ENCODE data around the gene SMTN. TPM values are rescaled to one million over a fixed set of nuclear protein-coding genes. Genes with fewer than 3 reads are reported as not detected.

Gene SMTN
- total and polyA plus RNA-seq, 11 donors: 55.5 to 270 (median 167) TPM

GRCh38 chr22:31088233-31088986 is 7.3 kb downstream of the SMTN start:
- intact Hi-C loops (cut with DNase I): loop anchor here in 6 of 10 donors (2.0 to 5.0 kb wide), 3 partner anchors 60 to 144 kb away; no protein-coding TSS in a partner anchor
- DNase-seq: no peak
- TF ChIP-seq POLR2A (IDR thresholded peaks at IDR 0.05) (no peak), CTCF (IDR thresholded peaks at IDR 0.05) (no peak)
- H3K4me1 ChIP-seq: peaks cover 2 to 85% (median 29%) of the 10 kb centered on the region in 12 donors
- ATAC-seq: no peak
- no peak overlapping the region for H3K4me3 ChIP-seq
- H3K36me3 ChIP-seq: peaks cover 3 to 76% (median 60%) of the 10 kb centered on the region in 9 donors
- H3K27ac ChIP-seq: peak overlapping the region in 9 of 12 donors; percentile 2 to 99 (median 43)
- no peaks in the 10 kb centered on the region for H3K9me3 ChIP-seq
- H3K27me3 ChIP-seq: no peaks in the 10 kb centered on the region
- 87 to 93% (median 89%) methylated on average over 11 to 26 of the region's 26 CpGs for WGBS, 4 donors

- Histone ChIP-seq H3K4me3 (no peak overlapping the region), H3K36me3 (peaks cover 3 to 81% (median 70%) of the 10 kb centered on the region in 9 donors)
These were observed 8.3 kb downstream of the SMTN start for GRCh38 chr22:31089160-31090100.

GRCh38 chr22:31090217-31091085 is 9.3 kb downstream of the SMTN start:
- WGBS, 4 donors: 80 to 87% (median 83%) methylated on average over 14 to 15 of the region's 15 CpGs
- Histone ChIP-seq H3K9me3 (no peaks in the 10 kb centered on the region), H3K36me3 (peaks cover 3 to 91% (median 80%) of the 10 kb centered on the region in 9 donors), H3K4me1 (peaks cover 0 to 88% (median 23%) of the 10 kb centered on the region in 12 donors), H3K27me3 (no peaks in the 10 kb centered on the region), H3K4me3 (no peak overlapping the region), H3K27ac (peak overlapping the region in 3 of 12 donors; percentile 14 to 99 (median 43))
- TF ChIP-seq POLR2A (IDR thresholded peaks at IDR 0.05): no peak
- no peak for TF ChIP-seq CTCF (IDR thresholded peaks at IDR 0.05)
- DNase-seq (no peak), ATAC-seq (no peak)
- intact Hi-C loops (cut with DNase I): loop anchor here in 1 of 10 donors (10.0 kb wide), 1 partner anchor 54 kb away; the partner anchor contains the start of gene PLA2G3

More at GRCh38 chr22:31089160-31090100, 8.3 kb downstream of the SMTN start:
- ATAC-seq (peak in 2 of 4 donors; percentile 13 to 21), DNase-seq (peak in 3 of 5 donors; percentile 52 to 66 (median 58))
- Histone ChIP-seq H3K27me3 (no peaks in the 10 kb centered on the region), H3K4me1 (peaks cover 0 to 85% (median 21%) of the 10 kb centered on the region in 12 donors), H3K27ac (peak overlapping the region in 9 of 12 donors; percentile 2 to 99 (median 43)), H3K9me3 (no peaks in the 10 kb centered on the region)
- intact Hi-C loops (cut with DNase I): loop anchor here in 9 of 10 donors (1.0 to 10.0 kb wide), 6 partner anchors 55 to 143 kb away; partner anchors contain the start of gene PLA2G3 (in 1 of the 9)
- WGBS, 4 donors: 63 to 72% (median 68%) methylated on average over 6 to 9 of the region's 9 CpGs
- TF ChIP-seq POLR2A (IDR thresholded peaks at IDR 0.05) (no peak), CTCF (IDR thresholded peaks at IDR 0.05) (peak; percentile 66 to 87 (median 76))

Data from heart left ventricle (tissue), 16 donors.